Glutamatergic neuron (in vitro differentiated cells): ENCODE data around the gene ARF1. TPM values are rescaled to one million over a fixed set of nuclear protein-coding genes. Genes with fewer than 3 reads are reported as not detected.

Experiments
- DNase-seq: peaks from one replicate; pipeline ENCODE4 v3.0.0; 2022
- H3K27ac Mint-ChIP-seq: one replicate; pipeline ENCODE4 v1.8.0; 2020; ENCODE audit warnings: mild to moderate bottlenecking, mixed read lengths, inconsistent platforms; ENCODE audit not compliant: unreplicated experiment
- H3K27me3 Mint-ChIP-seq: one replicate; pipeline ENCODE4 v1.8.0; 2020; ENCODE audit warnings: mild to moderate bottlenecking, moderate library complexity, mixed read lengths, inconsistent platforms; ENCODE audit not compliant: unreplicated experiment
- H3K36me3 Mint-ChIP-seq: one replicate; pipeline ENCODE4 v1.8.0; 2020; ENCODE audit warnings: mild to moderate bottlenecking, mixed read lengths, inconsistent platforms; ENCODE audit not compliant: unreplicated experiment
- H3K4me1 Mint-ChIP-seq: one replicate; pipeline ENCODE4 v1.8.0; 2020; ENCODE audit warnings: mild to moderate bottlenecking, low read depth, mixed read lengths, inconsistent platforms; ENCODE audit not compliant: unreplicated experiment
- H3K4me3 Mint-ChIP-seq: one replicate; pipeline ENCODE4 v1.8.0; 2020; ENCODE audit warnings: mild to moderate bottlenecking, mixed read lengths, inconsistent platforms; ENCODE audit not compliant: unreplicated experiment
- H3K9me3 Mint-ChIP-seq: one replicate; pipeline ENCODE4 v1.8.0; 2020; ENCODE audit warnings: mild to moderate bottlenecking, moderate library complexity, mixed read lengths, inconsistent platforms; ENCODE audit not compliant: unreplicated experiment
- CTCF ChIP-seq: fragments of 200-600 bp; sonication (generic); IDR thresholded peaks from one replicate; pipeline ENCODE4 v1.5.0; 2021; ENCODE audit not compliant: partially characterized antibody, unreplicated experiment
- total RNA-seq: library from RNA; stranded (reverse); fragmentation: NEBNext Ultra II Directional; extraction: Animal tissue kit (Norgen Biotek cat#: 25700); gene quantifications from one replicate; pipeline ENCODE4 v1.2.1, GENCODE V29; 2021; ENCODE audit not compliant: unreplicated experiment

Gene ARF1
- total RNA-seq, 1 donor from 2014 or later = 222 TPM

- H3K27me3 Mint-ChIP-seq = no peaks in the 10 kb centered on the region
- no peak for TF ChIP-seq CTCF
- no peak overlapping the region for H3K27ac Mint-ChIP-seq
- no peak for DNase-seq
- H3K9me3 Mint-ChIP-seq = peaks cover 2% of the 10 kb centered on the region
- no peak overlapping the region for H3K4me3 Mint-ChIP-seq
- peaks cover 8% of the 10 kb centered on the region for H3K36me3 Mint-ChIP-seq
- H3K4me1 Mint-ChIP-seq = no peaks in the 10 kb centered on the region
These were observed 35.5 kb downstream of the ARF1 start for GRCh38 chr1:228118040-228118439.

- Mint-ChIP-seq H3K9me3 (peaks cover 2% of the 10 kb centered on the region), H3K4me1 (no peaks in the 10 kb centered on the region), H3K36me3 (peaks cover 8% of the 10 kb centered on the region), H3K4me3 (no peak overlapping the region), H3K27ac (no peak overlapping the region), H3K27me3 (no peaks in the 10 kb centered on the region)
- DNase-seq = no peak
- TF ChIP-seq CTCF = no peak
These were observed 37.8 kb downstream of the ARF1 start for GRCh38 chr1:228120351-228120750.

GRCh38 chr1:228120857-228121489, 38.5 kb downstream of the ARF1 start:
- Mint-ChIP-seq H3K36me3 (peaks cover 8% of the 10 kb centered on the region), H3K27ac (no peak overlapping the region), H3K27me3 (no peaks in the 10 kb centered on the region), H3K4me1 (no peaks in the 10 kb centered on the region), H3K4me3 (no peak overlapping the region), H3K9me3 (peaks cover 2% of the 10 kb centered on the region)
- DNase-seq = no peak
- no peak for TF ChIP-seq CTCF

- Mint-ChIP-seq H3K27ac (no peak overlapping the region), H3K9me3 (no peaks in the 10 kb centered on the region), H3K4me1 (no peaks in the 10 kb centered on the region), H3K27me3 (no peaks in the 10 kb centered on the region), H3K4me3 (no peak overlapping the region), H3K36me3 (peaks cover 7% of the 10 kb centered on the region)
- no peak for TF ChIP-seq CTCF
- no peak for DNase-seq
These were observed 40.5 kb downstream of the ARF1 start for GRCh38 chr1:228122921-228123441.

GRCh38 chr1:228123505-228123904, 41.0 kb downstream of the ARF1 start:
- Mint-ChIP-seq H3K27ac (no peak overlapping the region), H3K36me3 (peaks cover 4% of the 10 kb centered on the region), H3K27me3 (peaks cover 2% of the 10 kb centered on the region), H3K4me3 (no peak overlapping the region), H3K9me3 (no peaks in the 10 kb centered on the region), H3K4me1 (no peaks in the 10 kb centered on the region)
- DNase-seq = no peak
- TF ChIP-seq CTCF = no peak
